Activated CD4-positive, alpha-beta memory T cell treated with anti-CD3 and anti-CD28 coated beads, Interleukin-2, amount 10 ng/mL, durations not matched to agents 7 days and 5 days (primary cell): ENCODE results near the gene DDTL. TPM values are rescaled to one million over a fixed set of nuclear protein-coding genes. Genes with fewer than 3 reads are reported as not detected.
A peak's percentile ranks its signal among the peaks of the same experiment; 100 is the strongest.

Experiments used
- CTCF ChIA-PET: fragments of 350-600 bp; sonication (Branson Sonifier 250); formaldehyde crosslinking; loops from one replicate; lab custom pipeline; 2021; ENCODE audit warnings: antibody characterized with exemption, inconsistent platforms; lab: Charles Lee
- POLR2A ChIA-PET: fragments of 350-600 bp; sonication (Branson Sonifier 250); formaldehyde crosslinking; loops from one replicate; lab custom pipeline; 2021; ENCODE audit warnings: antibody characterized with exemption; lab: Charles Lee
- DNase-seq: peaks from one replicate; pipeline ENCODE4 v3.0.0-alpha.2; 2020
- H3K27ac Mint-ChIP-seq: one replicate; pipeline ENCODE4 v1.8.0; 2021; ENCODE audit warnings: mild to moderate bottlenecking, mixed read lengths
- H3K27me3 Mint-ChIP-seq: one replicate; pipeline ENCODE4 v1.8.0; 2021; ENCODE audit warnings: mixed read lengths
- H3K36me3 Mint-ChIP-seq: one replicate; pipeline ENCODE4 v1.8.0; 2021; ENCODE audit warnings: low read depth, mixed read lengths
- H3K4me1 Mint-ChIP-seq: one replicate; pipeline ENCODE4 v1.8.0; 2021; ENCODE audit warnings: mixed read lengths
- H3K4me3 Mint-ChIP-seq: one replicate; pipeline ENCODE4 v1.8.0; 2021; ENCODE audit warnings: mild to moderate bottlenecking, mixed read lengths
- H3K9me3 Mint-ChIP-seq: one replicate; pipeline ENCODE4 v1.8.0; 2021; ENCODE audit warnings: mixed read lengths
- total RNA-seq, 2 experiments: library from RNA; stranded (reverse); gene quantifications; one replicate each; pipeline ENCODE4 v1.2.3, GENCODE V29; 2021

The DDTL gene
- total RNA-seq, 2 experiments from 2014 or later: 2.2 to 2.3 TPM

DNA sequence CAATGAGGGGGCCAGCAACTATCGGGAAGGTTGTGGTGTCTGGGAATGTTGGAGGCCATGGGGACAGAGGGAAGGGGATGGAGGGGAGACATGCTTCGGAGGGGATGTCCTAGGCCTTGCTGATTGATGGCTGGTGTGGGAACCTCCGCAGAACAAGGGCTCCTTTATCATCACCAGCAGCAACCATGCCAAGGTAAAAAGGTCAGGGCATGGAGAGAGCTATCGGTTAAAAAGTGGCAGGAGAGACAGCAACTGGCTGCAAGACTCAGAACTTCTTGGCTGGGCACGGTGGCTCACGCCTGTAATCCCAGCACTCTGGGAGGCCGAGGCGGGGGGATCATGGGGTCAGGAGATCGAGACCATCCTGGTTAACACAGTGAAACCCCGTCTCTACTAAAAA lies 35.6 kb downstream of the DDTL start:
- Mint-ChIP-seq H3K27ac (no peak overlapping the region), H3K27me3 (peaks cover 10% of the 10 kb centered on the region), H3K9me3 (no peaks in the 10 kb centered on the region), H3K36me3 (no peaks in the 10 kb centered on the region), H3K4me3 (no peak overlapping the region), H3K4me1 (peaks cover 4% of the 10 kb centered on the region)
- no peak for DNase-seq
- POLR2A ChIA-PET: no interaction called here
- CTCF ChIA-PET: no interaction called here

GRCh38 chr22:24002851-24003250 lies 36.2 kb downstream of the DDTL start:
- peaks cover 6% of the 10 kb centered on the region for H3K27me3 Mint-ChIP-seq
- peaks cover under 1% of the 10 kb centered on the region for H3K4me1 Mint-ChIP-seq
- no peaks in the 10 kb centered on the region for H3K36me3 Mint-ChIP-seq
- no peak overlapping the region for H3K27ac Mint-ChIP-seq
- no peak overlapping the region for H3K4me3 Mint-ChIP-seq
- POLR2A ChIA-PET: no interaction called here
- no peaks in the 10 kb centered on the region for H3K9me3 Mint-ChIP-seq
- CTCF ChIA-PET: interaction anchor here (0.6 kb wide), 1 partner anchor 520 kb away, joined by 3 read pairs; no protein-coding TSS in a partner anchor
- DNase-seq: no peak

GRCh38 chr22:24003887-24004286 lies 37.2 kb downstream of the DDTL start:
- H3K36me3 Mint-ChIP-seq: no peaks in the 10 kb centered on the region
- DNase-seq: no peak
- POLR2A ChIA-PET: no interaction called here
- peaks cover 6% of the 10 kb centered on the region for H3K27me3 Mint-ChIP-seq
- CTCF ChIA-PET: no interaction called here
- no peak overlapping the region for H3K4me3 Mint-ChIP-seq
- H3K4me1 Mint-ChIP-seq: no peaks in the 10 kb centered on the region
- no peak overlapping the region for H3K27ac Mint-ChIP-seq
- no peaks in the 10 kb centered on the region for H3K9me3 Mint-ChIP-seq

- DNase-seq: no peak
- no peaks in the 10 kb centered on the region for H3K36me3 Mint-ChIP-seq
- ChIA-PET POLR2A (no interaction called here), CTCF (no interaction called here)
- peaks cover 1% of the 10 kb centered on the region for H3K4me1 Mint-ChIP-seq
- H3K4me3 Mint-ChIP-seq: no peak within 1 kb of the TSS
- no peaks in the 10 kb centered on the region for H3K9me3 Mint-ChIP-seq
- H3K27ac Mint-ChIP-seq: no peak within 1 kb of the TSS
- peaks cover 6% of the 10 kb centered on the region for H3K27me3 Mint-ChIP-seq
Observed at GRCh38 chr22:24005201-24005600, 38.5 kb downstream of the DDTL start, which contains the start of gene GSTT4. Gene GSTT4 (minus strand): TSS chr22:24005453. CDS start chr22:24005356, 97 bp downstream.

DNA sequence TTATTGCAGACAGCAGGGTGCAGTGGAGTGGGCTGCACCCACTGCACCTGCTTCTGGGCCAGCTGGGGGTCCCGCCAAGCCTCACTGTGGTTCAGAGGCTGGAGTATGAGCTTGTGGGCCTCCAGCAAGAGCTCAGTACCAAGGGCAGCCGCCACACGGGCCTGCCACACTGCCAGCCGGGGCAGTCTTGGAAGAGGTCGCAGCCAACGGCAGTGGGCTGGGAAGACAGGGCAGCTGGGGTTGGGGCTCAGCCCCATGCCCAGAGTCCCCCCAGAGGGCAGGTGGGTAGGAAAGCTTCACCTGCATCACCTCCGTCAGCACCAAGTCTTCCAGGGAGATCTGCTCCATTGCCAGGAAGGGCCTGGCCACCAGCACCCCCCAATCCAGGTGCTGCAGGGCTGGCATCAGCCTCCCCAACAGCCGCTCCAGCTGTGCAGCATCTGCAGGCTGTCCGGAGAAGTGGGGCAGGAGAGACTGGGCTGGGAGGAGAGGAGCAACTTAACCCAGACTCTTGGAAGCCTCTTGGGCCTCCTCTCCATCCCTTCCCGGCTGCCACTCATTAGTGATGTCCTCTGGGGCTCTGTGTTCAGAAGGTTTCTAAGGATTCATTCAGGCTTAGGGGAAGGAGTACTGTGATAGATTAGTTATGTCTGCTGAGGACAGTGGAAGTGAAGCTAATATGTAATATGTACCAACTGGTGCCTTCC lies 39.7 kb downstream of the DDTL start:
- DNase-seq: no peak
- ChIA-PET CTCF (no interaction called here), POLR2A (no interaction called here)
- Mint-ChIP-seq H3K27me3 (peaks cover 6% of the 10 kb centered on the region), H3K4me3 (no peak overlapping the region), H3K4me1 (peaks cover 11% of the 10 kb centered on the region), H3K27ac (no peak overlapping the region), H3K36me3 (peaks cover 3% of the 10 kb centered on the region), H3K9me3 (no peaks in the 10 kb centered on the region)

DNA sequence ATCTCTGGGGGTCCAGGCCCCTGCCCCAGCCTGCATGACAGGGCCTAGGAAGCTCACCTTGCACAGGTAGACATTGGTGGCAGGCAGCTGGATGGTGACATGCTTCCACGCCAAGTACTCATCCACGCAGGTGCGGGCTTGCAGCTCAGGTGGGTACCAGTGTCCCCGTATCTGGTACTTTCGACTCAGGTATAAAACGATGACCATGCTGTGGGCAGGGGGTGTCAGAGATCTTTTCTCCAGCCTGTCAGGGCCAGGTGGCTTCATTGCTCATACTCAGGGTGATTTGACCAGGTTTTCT lies 40.2 kb downstream of the DDTL start:
- Mint-ChIP-seq H3K9me3 (no peaks in the 10 kb centered on the region), H3K4me1 (peaks cover 11% of the 10 kb centered on the region), H3K36me3 (peaks cover 3% of the 10 kb centered on the region), H3K27me3 (peaks cover 4% of the 10 kb centered on the region), H3K27ac (no peak overlapping the region), H3K4me3 (no peak overlapping the region)
- ChIA-PET POLR2A (no interaction called here), CTCF (no interaction called here)
- no peak for DNase-seq

DNA sequence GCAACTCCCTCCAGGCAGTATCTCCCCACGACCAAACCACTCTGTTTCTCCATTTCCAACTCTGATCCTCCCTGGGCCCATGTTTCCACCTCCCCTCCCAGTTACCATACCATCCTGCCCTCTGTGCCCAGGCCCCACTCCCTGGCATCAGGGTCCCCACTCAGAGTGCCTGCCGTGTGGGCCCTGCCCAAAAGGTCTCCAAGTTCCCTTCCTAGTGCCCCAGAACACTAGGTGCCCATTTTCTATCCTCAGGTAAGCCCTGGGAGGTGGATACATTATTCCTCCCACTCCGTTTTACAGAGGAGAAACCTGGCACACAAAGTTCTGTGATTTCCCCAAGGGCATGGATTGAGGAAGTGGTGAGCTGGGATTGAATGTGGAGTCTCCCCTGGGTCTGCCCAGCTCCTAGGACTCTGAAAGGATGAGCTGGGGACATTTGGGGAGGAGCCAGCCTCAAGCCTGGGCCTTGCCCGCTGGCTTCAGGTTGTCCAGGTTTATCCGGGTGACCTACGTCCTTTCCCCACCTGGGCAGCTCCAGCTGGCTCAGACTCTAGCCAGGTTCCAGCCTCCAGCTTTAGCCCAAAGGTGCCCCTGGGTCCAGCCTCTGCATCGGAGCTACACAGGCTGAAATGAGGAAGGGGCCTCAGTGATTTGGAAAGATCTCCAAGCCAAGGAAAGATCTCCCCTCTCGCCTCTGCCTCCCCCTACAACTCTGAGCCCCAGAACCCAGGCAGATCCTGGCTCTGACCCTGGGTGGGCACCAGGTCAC lies 40.7 kb downstream of the DDTL start:
- ChIA-PET CTCF (no interaction called here), POLR2A (no interaction called here)
- peaks cover 3% of the 10 kb centered on the region for H3K36me3 Mint-ChIP-seq
- H3K27me3 Mint-ChIP-seq: no peaks in the 10 kb centered on the region
- no peak overlapping the region for H3K4me3 Mint-ChIP-seq
- no peaks in the 10 kb centered on the region for H3K9me3 Mint-ChIP-seq
- peaks cover 14% of the 10 kb centered on the region for H3K4me1 Mint-ChIP-seq
- no peak overlapping the region for H3K27ac Mint-ChIP-seq
- no peak for DNase-seq

DNA sequence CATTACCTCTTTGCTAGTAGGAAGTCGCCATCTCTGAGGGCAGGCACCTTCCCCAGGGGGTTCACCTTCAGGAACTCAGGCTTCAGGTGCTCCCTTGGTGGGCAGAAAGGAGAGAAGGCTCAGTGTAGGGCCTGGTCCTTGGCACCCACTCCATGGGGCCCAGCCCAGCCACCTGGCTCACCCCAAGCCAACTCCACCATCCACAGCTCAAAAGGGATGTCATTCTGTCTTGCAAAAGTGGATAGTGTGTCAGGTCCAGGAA lies 41.3 kb downstream of the DDTL start:
- H3K9me3 Mint-ChIP-seq: no peaks in the 10 kb centered on the region
- no peak overlapping the region for H3K4me3 Mint-ChIP-seq
- H3K27ac Mint-ChIP-seq: no peak overlapping the region
- ChIA-PET POLR2A (no interaction called here), CTCF (no interaction called here)
- H3K4me1 Mint-ChIP-seq: peaks cover 15% of the 10 kb centered on the region
- no peaks in the 10 kb centered on the region for H3K27me3 Mint-ChIP-seq
- H3K36me3 Mint-ChIP-seq: peaks cover 3% of the 10 kb centered on the region
- DNase-seq: no peak

DNA sequence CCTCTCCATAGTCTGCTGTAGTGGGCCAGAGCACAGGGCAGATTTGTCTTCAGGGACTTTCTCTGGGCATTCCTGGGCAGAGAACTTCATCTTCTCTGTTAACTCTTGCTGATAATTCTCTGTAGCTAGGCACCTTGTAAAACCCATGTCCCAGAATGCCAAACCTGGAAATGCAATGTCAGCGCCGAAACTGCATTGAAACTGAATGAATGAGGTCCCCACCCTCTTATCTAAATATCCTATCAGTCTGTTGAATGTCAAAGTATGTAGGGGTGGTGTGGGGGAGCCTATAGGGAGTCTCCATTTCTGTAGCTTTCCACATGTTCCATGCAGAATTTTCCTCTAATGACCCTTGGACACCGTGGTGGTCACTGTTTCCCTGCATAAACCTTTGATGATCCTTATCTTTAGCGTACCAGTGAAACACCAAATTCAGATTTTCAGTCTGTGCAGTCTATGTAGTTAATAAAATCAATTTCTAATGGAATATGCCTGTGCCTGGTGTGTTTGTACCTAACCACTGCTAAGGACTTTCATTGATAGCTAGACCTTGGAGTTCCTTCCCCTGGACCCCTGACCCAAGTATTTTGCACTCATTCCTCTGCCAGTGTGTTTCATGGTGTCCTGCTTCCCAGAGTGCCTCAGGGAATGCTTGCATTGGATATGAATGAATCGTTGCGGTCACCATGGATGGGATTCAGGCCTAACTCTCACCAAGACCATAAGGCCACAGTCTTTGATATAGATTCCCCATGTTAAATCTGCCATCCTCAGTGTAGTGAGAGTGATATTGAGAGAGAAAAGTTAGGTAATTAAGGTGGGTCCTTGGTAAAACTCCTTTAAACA lies 41.9 kb downstream of the DDTL start:
- no peak for DNase-seq
- H3K4me3 Mint-ChIP-seq: no peak overlapping the region
- no peak overlapping the region for H3K27ac Mint-ChIP-seq
- H3K36me3 Mint-ChIP-seq: peaks cover 5% of the 10 kb centered on the region
- POLR2A ChIA-PET: interaction anchor here (1.6 kb wide), 1 partner anchor 148 kb away, joined by 6 read pairs; no protein-coding TSS in a partner anchor
- CTCF ChIA-PET: interaction anchor here (0.7 kb wide), 1 partner anchor 85 kb away, joined by 3 read pairs; no protein-coding TSS in a partner anchor
- no peaks in the 10 kb centered on the region for H3K9me3 Mint-ChIP-seq
- H3K4me1 Mint-ChIP-seq: peaks cover 20% of the 10 kb centered on the region
- H3K27me3 Mint-ChIP-seq: no peaks in the 10 kb centered on the region

- Mint-ChIP-seq H3K36me3 (peaks cover 10% of the 10 kb centered on the region), H3K27ac (no peak overlapping the region), H3K4me1 (peaks cover 26% of the 10 kb centered on the region), H3K9me3 (no peaks in the 10 kb centered on the region), H3K4me3 (no peak overlapping the region), H3K27me3 (no peaks in the 10 kb centered on the region)
- ChIA-PET POLR2A (interaction anchor here (1.3 to 2.0 kb wide), 3 partner anchors 96 to 148 kb away, joined by 3 to 12 read pairs (median 6); no protein-coding TSS in a partner anchor), CTCF (interaction anchor here (0.7 to 2.3 kb wide), 5 partner anchors 52 to 233 kb away, joined by 3 to 22 read pairs (median 3); no protein-coding TSS in a partner anchor)
- no peak for DNase-seq
Observed at GRCh38 chr22:24009227-24010017, 42.7 kb downstream of the DDTL start.

- Mint-ChIP-seq H3K4me3 (peak overlapping the region; percentile 53), H3K9me3 (no peaks in the 10 kb centered on the region), H3K36me3 (peaks cover 12% of the 10 kb centered on the region), H3K27me3 (no peaks in the 10 kb centered on the region), H3K27ac (peak overlapping the region; percentile 40), H3K4me1 (peaks cover 29% of the 10 kb centered on the region)
- ChIA-PET CTCF (interaction anchor here (0.8 to 2.3 kb wide), 6 partner anchors 52 to 232 kb away, joined by 3 to 22 read pairs (median 6); partner anchors contain the start of gene MIF), POLR2A (interaction anchor here (0.8 to 2.2 kb wide), 6 partner anchors 18 to 147 kb away, joined by 3 to 12 read pairs (median 4); no protein-coding TSS in a partner anchor)
- DNase-seq: no peak
Observed at GRCh38 chr22:24010018-24010391, 43.3 kb downstream of the DDTL start.

DNA sequence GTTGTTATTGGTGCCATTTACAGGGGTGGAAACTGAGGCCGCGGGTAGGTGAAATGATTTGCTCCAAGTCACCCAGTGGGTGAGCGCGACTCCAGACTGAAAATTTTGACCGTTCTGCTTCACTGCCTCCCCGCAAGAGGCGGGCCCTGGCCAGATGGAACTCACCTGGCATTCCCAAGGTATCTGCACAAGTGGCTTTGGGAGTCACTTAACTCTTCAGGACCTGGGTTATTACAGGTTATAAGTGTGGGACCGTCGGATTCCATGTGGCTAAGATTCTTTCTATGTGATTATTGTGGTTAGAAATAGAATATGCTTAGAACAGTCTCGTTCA lies 45.0 kb downstream of the DDTL start:
- peaks cover 31% of the 10 kb centered on the region for H3K4me1 Mint-ChIP-seq
- DNase-seq: no peak
- ChIA-PET POLR2A (interaction anchor here (0.7 to 2.5 kb wide), 8 partner anchors 11 to 544 kb away, joined by 3 to 19 read pairs (median 8); partner anchors contain the start of genes GUCD1, MIF and SNRPD3), CTCF (interaction anchor here (1.0 to 2.3 kb wide), 5 partner anchors 11 to 145 kb away, joined by 3 to 22 read pairs (median 4); partner anchors contain the start of gene MIF)
- peak overlapping the region; percentile 89 for H3K4me3 Mint-ChIP-seq
- H3K27me3 Mint-ChIP-seq: no peaks in the 10 kb centered on the region
- peaks cover 18% of the 10 kb centered on the region for H3K36me3 Mint-ChIP-seq
- peaks cover 2% of the 10 kb centered on the region for H3K9me3 Mint-ChIP-seq
- H3K27ac Mint-ChIP-seq: peak overlapping the region; percentile 86
